ENCODE results near the gene FADS6. TPM values are rescaled to one million over a fixed set of nuclear protein-coding genes. Genes with fewer than 3 reads are reported as not detected.

FADS6 gene
- polyA plus RNA-seq, 1 donor: not detected

DNA sequence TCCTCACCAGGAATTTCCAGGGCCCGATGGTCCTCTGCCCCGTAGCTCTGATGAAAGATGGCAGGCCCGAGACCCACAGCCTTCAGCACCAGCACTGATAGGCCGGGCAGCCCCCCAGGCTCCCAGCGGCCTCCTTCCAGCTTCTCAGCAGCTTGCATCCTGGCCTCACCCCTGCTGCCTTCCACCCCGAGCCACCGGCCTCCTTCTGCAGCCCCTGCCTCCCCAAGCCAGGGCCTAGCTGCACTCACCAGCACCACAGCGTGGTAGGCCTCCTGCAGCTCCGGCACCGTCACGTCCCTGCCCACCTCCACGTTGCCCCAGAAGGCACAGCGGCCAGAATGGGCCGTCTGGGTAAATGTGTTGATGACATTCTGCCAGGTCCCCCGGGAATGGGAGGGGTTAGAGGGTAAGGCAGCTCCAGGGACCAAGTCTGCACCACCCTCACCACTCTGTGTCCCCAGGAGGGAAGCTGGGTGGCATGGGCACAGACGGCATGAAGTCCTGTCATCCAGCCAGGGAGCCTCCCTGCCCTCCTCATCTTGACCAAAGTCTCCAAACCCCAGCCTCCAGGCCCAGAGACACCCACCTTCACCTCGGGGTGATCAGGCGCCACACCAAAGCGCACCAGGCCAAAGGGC is 27.1 kb downstream of the FADS6 start:
- no peak for DNase-seq (ENCODE audit: low read depth)

DNA sequence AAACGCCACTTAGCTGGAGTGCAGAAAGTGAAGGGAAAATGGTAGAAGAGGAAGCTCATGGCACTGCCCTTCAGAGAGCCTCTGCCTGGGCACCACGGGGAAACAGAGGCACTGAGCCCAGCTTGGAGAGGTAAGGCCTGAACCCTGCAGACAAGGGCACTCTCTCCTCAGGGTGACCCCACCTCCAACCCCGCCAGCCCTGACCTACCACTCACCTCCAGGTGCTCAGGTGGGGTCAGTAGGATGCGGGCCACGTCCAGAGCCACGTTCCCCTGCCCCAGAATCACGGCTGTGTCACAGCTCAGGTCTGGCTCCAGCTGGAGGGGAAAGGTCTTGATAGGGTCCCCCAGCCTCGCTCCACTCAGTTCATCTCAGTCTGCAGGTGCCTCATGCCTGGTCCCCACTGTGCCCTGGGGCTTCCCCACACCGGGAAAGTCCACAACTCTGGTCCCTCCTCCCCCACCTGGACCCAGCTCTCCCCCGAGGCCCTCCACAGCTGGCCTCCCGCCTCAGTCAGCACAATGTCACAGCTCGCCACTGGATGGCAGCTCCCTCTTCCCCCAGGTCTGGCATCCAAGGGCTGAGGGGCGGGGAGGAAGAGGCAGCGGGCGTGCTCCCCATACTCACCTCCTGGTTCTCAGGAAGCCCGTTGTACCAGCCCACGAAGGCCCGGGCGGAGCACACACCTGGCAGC is 27.8 kb downstream of the FADS6 start:
- no peak for DNase-seq (ENCODE audit: low read depth)

GRCh38 chr17:74864866-74865395 is 28.5 kb downstream of the FADS6 start:
- DNase-seq (ENCODE audit: low read depth): no peak

DNA sequence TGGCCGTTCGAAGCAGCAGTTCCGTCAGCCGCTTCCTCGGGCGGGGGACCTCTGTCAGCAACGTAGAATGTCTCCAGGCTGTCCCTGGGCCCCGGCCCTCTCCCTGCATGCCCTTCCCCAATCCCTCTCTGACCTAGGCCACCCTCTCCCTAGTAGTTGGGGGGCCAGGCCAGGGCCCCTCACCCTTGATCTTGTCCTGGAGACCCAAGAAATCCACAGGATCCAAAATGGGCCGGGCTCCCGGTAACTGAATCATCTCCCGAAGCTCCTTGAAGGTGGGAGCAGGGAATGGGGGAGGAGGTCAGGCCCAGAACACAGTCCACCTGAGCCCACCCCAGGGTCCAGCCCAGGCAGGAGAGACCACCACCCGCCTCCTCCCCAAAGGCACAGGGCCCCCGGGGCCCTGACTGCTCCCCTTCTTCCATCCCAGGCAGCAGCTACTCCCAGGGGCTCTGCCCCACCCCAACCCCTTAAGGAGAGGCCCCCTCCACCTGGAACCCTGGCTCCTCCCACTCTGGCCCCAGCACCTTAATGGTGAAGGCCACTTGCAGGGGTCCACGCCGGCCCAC is 29.1 kb downstream of the FADS6 start:
- no peak for DNase-seq (ENCODE audit: low read depth)

GRCh38 chr17:74863420-74864296 is 29.8 kb downstream of the FADS6 start:
- DNase-seq (ENCODE audit: low read depth): no peak

DNA sequence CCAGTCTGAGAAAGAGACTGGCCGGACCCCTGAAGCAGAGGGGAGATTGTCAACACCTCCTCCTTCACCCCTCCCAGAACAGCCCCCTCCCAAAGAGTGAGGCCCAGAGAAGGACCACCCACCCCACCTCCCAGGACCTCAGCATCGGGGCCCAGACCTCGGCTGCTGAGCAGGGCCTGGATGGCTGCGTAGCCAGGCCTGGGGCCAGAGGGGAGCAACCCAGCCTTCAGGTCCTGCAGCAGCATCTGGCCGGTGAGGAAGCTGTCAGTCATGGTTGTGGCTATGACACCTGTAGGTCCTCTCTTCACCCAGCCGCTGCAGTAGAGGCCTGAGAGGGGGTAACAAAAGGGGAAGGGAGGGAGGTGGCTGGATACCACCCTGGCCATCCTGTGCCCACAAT is 30.5 kb downstream of the FADS6 start:
- no peak for DNase-seq (ENCODE audit: low read depth)

DNA sequence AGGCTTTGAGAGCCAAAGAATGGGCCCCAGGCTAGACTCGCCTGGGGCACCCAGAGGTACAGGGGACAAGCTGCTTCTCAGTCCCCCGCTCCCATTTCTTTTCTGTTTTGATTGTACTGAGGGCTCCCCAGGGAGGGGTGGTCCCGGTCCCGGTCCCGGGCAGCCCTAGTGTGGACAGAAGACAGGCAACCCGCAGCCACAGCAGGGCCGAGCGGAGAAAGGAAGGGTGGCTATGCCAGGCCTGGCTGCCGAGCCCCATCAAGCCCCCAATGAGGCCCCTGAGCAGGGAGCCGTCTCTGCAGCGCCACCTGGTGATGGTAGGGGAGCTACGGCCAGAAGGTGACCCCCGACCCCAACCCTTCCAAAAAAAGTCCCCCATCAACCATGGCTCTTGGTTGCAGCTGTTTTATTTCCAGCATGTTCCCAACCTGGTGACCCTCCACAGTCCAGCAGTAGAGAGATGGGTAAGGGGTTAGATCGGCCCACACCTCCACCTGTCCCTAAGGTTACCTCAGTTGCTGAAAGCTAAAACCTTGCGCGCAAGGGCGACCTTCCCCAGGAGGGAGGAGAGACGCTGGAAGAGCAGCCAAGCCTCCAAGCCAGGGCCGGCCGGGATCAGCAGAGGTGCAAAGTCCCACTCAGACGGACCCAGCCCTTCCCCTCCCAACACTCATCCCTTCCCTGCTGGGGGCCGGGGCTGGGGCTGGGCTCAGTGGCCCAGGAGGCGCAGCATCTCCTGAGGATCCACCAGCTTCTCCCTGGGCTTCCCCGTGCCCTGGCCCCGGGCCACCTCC is 31.1 kb downstream of the FADS6 start:
- DNase-seq (ENCODE audit: low read depth): no peak

GRCh38 chr17:74861662-74862107 is 31.7 kb downstream of the FADS6 start:
- no peak for DNase-seq (ENCODE audit: low read depth)

DNA sequence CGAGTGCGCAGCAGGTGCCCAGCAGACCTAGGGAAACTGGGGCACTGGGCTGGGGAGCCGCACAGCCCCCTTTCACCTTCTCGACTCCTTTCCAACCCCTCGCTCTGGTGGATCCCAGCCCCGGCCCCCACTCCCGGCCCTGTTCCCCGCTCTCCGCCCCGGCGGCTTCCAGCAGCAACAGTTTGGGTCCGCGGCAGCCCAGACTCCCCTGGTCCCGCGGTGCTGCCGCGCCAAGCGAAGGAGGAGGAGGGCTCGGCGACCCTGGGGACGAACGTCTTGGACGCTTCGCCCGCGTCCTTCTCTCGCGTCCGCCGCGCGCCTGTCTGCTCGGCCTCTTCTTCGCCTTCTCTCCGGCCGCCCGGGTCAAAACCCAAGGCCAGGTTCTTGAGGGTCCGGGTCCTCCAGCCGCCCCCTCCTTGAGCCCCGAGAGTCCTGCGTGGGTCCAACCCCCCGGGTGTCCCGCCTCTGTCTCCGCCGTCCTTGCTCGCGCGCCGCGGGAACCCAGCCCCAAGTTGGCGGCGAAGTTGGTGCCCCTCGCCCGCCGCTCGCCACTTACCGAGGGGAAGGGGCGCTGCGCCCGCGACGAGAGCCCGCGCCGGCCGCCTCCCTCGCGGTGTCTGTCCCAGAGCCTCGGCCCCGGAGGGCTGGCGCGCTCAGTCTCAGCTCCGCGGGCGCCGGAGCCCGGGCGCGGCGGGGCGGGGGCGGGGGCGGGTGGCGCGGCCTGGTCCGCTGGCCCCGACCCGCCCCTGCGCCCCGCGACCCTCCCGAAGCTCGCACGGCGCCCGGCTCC is 32.4 kb downstream of the FADS6 start:
- DNase-seq (ENCODE audit: low read depth): no peak

GRCh38 chr17:74860229-74860871 is 33.1 kb downstream of the FADS6 start:
- DNase-seq (ENCODE audit: low read depth): no peak

DNA sequence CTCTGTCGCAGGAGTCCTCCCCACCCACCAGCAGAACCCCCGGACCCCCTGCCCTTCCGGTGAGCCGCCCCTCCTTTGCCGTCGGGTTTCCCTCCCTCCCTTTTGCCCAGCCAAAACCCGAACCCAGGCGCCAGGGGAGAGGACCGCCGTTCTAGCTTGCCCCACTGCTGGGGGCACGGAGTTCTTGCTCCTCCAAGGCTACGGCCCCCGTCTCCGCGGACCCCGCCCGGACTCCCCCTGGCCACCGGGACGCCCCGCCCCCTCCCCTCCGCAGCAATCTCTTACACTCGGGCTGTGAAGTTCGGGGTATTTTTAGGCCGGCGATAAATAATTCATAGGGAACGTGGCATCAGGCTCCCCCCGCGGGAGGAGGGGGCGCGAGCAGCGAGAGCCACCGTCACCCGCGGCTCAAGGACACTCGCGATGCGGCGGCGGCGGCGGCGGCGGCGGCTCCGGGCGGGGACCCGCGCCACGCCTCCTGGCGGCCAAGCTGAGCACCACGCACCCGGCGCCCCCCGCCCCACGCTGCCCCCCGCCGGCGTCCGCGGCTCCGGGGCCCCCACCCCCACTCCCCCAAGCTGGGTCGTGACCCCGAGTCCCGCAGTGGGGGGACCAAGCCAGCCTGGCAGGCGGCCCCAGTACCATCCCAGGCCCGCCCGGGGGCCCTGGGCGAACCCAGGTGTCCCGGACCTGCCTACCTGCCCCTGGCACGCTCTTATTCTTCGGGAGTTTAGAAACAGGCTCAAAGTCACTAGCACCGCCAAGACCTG is 33.8 kb downstream of the FADS6 start, which contains the start of gene GRIN2C:
GRIN2C (minus strand) TSS at position 427 of the 770 bp plus-strand sequence. CDS start 4,793 bp downstream, outside the sequence.
- DNase-seq (ENCODE audit: low read depth): no peak

GRCh38 chr17:74858672-74859458 is 34.6 kb downstream of the FADS6 start:
- no peak for DNase-seq (ENCODE audit: low read depth)

DNA sequence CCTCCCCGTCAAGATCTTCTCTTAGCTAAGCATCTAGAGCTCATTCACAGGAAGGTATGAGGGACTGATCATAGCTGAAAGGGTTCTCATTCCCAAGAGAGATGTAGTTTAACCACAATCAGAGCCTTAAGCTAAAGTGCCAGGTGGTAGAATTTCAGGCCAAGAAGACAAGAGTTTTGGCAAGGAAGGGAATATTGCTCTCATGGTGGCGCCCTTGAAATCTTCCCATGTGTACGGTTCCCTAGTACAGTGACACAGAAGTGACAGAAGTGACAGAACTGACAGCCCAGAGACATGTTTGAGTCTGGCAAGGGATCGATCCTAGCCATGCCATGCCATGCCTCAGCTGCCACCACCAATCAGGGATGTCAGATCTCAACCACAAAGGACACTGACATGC is 36.2 kb downstream of the FADS6 start:
- no peak for DNase-seq (ENCODE audit: low read depth)

- no peak for DNase-seq (ENCODE audit: low read depth)
Observed at GRCh38 chr17:74856112-74856511, 37.3 kb downstream of the FADS6 start.

- no peak for DNase-seq (ENCODE audit: low read depth)
Observed at GRCh38 chr17:74855323-74855722, 38.1 kb downstream of the FADS6 start.

DNA sequence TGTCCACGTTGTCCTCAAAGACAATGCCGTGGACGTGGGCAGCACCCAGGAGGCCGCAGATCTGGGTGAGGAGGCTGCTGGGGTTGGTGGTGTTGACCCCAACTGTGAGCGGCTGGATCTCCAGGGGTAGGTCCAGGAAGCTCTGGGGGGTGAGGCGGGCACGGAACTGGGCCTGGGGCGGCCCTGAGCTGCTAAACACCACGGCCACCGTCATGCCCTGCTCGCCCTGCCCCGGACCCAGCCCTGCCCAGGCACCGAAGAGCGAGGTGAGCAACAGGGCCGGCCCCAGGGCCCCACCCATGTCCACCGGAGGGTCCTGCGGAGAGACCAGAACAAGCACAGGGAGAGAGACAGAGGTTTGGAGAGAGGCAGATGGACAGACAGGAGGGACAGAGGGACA is 38.6 kb downstream of the FADS6 start:
- DNase-seq (ENCODE audit: low read depth): no peak

- no peak for DNase-seq (ENCODE audit: low read depth)
Observed at GRCh38 chr17:74853669-74854068, 39.8 kb downstream of the FADS6 start.

- no peak for DNase-seq (ENCODE audit: low read depth)
Observed at GRCh38 chr17:74853048-74853397, 40.4 kb downstream of the FADS6 start.

Measured in forelimb muscle (tissue), 1 donor.